PC-3 (cell line): ENCODE measurements around the gene SOX5. TPM values are rescaled to one million over a fixed set of nuclear protein-coding genes. Genes with fewer than 3 reads are reported as not detected.

ENCODE experiments used
- ATAC-seq: fragments of 200-7000 bp; cut with Tn5 transposase; 2 replicates; pipeline ENCODE4 v1.9.1; 2020; ENCODE audit warnings: mild to moderate bottlenecking, moderate library complexity
- BruUV-seq: library from RNA; stranded (reverse); fragments of 400-500 nt; replicated peaks from 2 replicates; lab custom pipeline; 2021; lab: Mats Ljungman, UMichigan
- CTCF ChIA-PET: fragments of 300-600 bp; sonication (Branson Sonifier 250); formaldehyde crosslinking; loops from one replicate; lab custom pipeline; 2022; ENCODE audit warnings: antibody characterized with exemption; lab: Charles Lee
- POLR2A ChIA-PET: fragments of 300-600 bp; sonication (Branson Sonifier 250); formaldehyde crosslinking; loops from one replicate; lab custom pipeline; 2022; ENCODE audit warnings: antibody characterized with exemption; ENCODE audit not compliant: unreplicated experiment; lab: Charles Lee
- DNase-seq: peaks from one replicate; pipeline ENCODE4 v3.0.0-alpha.2; 2015
- H2AFZ ChIP-seq: fragments of 300-600 bp; sonication (generic); 2 replicates; pipeline ENCODE4 v1.6.0; 2016; ENCODE audit warnings: antibody characterized with exemption, low read length
- H3F3A ChIP-seq: fragments of 300-600 bp; sonication (generic); one replicate; pipeline ENCODE4 v1.6.0; 2017; ENCODE audit warnings: antibody characterized with exemption, low read length, control low read depth, mild to moderate bottlenecking; ENCODE audit not compliant: unreplicated experiment
- H3K27ac ChIP-seq: fragments of 300-600 bp; sonication (generic); 2 replicates; pipeline ENCODE4 v1.5.1; 2016; ENCODE audit warnings: mild to moderate bottlenecking, low read length
- H3K27me3 ChIP-seq: fragments of 300-600 bp; sonication (generic); 2 replicates; pipeline ENCODE4 v1.6.1; 2016; ENCODE audit warnings: low read length, mixed read lengths
- H3K36me3 ChIP-seq: fragments of 300-600 bp; sonication (generic); 2 replicates; pipeline ENCODE4 v1.6.1; 2016; ENCODE audit warnings: low read depth, mixed run types, low read length, mixed read lengths
- H3K4me1 ChIP-seq: fragments of 300-600 bp; sonication (generic); 2 replicates; pipeline ENCODE4 v1.5.1; 2016; ENCODE audit warnings: low read length; ENCODE audit not compliant: insufficient read depth
- H3K4me2 ChIP-seq: fragments of 300-600 bp; sonication (generic); 2 replicates; pipeline ENCODE4 v1.6.0; 2016; ENCODE audit warnings: low read length
- H3K4me3 ChIP-seq: fragments of 300-600 bp; sonication (generic); 2 replicates; pipeline ENCODE4 v1.5.1; 2016; ENCODE audit warnings: mild to moderate bottlenecking, low read length, mixed read lengths
- H3K79me2 ChIP-seq: fragments of 300-600 bp; sonication (generic); 2 replicates; pipeline ENCODE4 v1.6.1; 2017; ENCODE audit warnings: low read length, mixed read lengths
- H3K9ac ChIP-seq: fragments of 300-600 bp; sonication (generic); 2 replicates; pipeline ENCODE4 v1.6.0; 2016; ENCODE audit warnings: mild to moderate bottlenecking, low read length
- H3K9me2 ChIP-seq: fragments of 300-600 bp; sonication (generic); replicated peaks from 2 replicates; pipeline ENCODE4 v1.6.1; 2016; ENCODE audit warnings: mixed run types, low read length, mixed read lengths
- H3K9me3 ChIP-seq: fragments of 300-600 bp; sonication (generic); 2 replicates; pipeline ENCODE4 v1.6.1; 2016; ENCODE audit warnings: low read length, mixed read lengths
- H4K20me1 ChIP-seq: fragments of 300-600 bp; sonication (generic); 2 replicates; pipeline ENCODE4 v1.6.1; 2016; ENCODE audit warnings: low read length, mixed read lengths
- CTCF ChIP-seq: fragments of 300-600 bp; sonication (generic); conservative IDR thresholded peaks from 2 replicates; pipeline ENCODE4 v1.5.1; 2017; ENCODE audit warnings: antibody characterized with exemption, low read depth, mild to moderate bottlenecking, low read length
- EZH2 ChIP-seq: fragments of 300-600 bp; sonication (generic); IDR thresholded peaks from one replicate; pipeline ENCODE4 v1.6.1; 2017; ENCODE audit warnings: antibody characterized with exemption, mild to moderate bottlenecking, low read length; ENCODE audit not compliant: unreplicated experiment
- EZH2phosphoT487 ChIP-seq: fragments of 300-600 bp; sonication (generic); IDR thresholded peaks from 2 replicates; pipeline ENCODE4 v1.6.1; 2018; ENCODE audit warnings: mild to moderate bottlenecking, antibody characterized with exemption, low read length, borderline replicate concordance
- intact Hi-C: fragments of 100-400 bp; cut with micrococcal nuclease; formaldehyde crosslinking; loops from 2 replicates; pipeline ENCODE4 v1.9.0; 2023
- total RNA-seq: library from RNA; depleted of rRNA; stranded (reverse); fragments of >200 nt; gene quantifications from 2 replicates; pipeline ENCODE4 v1.2.3, GENCODE V29; 2014

Gene SOX5
- total RNA-seq, 1 experiment from 2014 or later, result not detected

- Histone ChIP-seq H3K27me3 (peaks cover 6% of the 10 kb centered on the region; the same call in 1 of the 2 replicates), H4K20me1 (no peaks in the 10 kb centered on the region), H3K4me3 (no peak overlapping the region), H3F3A (no peaks in the 10 kb centered on the region), H3K9me3 (no peaks in the 10 kb centered on the region), H3K4me2 (no peak overlapping the region), H3K36me3 (no peaks in the 10 kb centered on the region), H3K27ac (no peak overlapping the region), H2AFZ (no peak overlapping the region), H3K4me1 (no peaks in the 10 kb centered on the region), H3K9ac (no peak overlapping the region), H3K79me2 (no peaks in the 10 kb centered on the region), H3K9me2 (no peaks in the 10 kb centered on the region)
- no peak for DNase-seq
- ChIA-PET POLR2A (no interaction called here), CTCF (no interaction called here)
- BruUV-seq, result no TSS peak
- no peak for ATAC-seq
- no peak for TF ChIP-seq EZH2phosphoT487
- no peak for TF ChIP-seq CTCF
- TF ChIP-seq EZH2, result no peak
- intact Hi-C loops, result no loop called here
These were observed 168.4 kb downstream of the SOX5 start for GRCh38 chr12:23781118-23781517.

- POLR2A ChIA-PET, result no interaction called here
- TF ChIP-seq EZH2phosphoT487 (no peak), EZH2 (no peak), CTCF (no peak)
- CTCF ChIA-PET, result no interaction called here
- ATAC-seq (no peak), DNase-seq (no peak)
- H3K9me2 ChIP-seq, result no peaks in the 10 kb centered on the region
- H2AFZ ChIP-seq, result no peak overlapping the region
- no peak overlapping the region for H3K9ac ChIP-seq
- H3K27ac ChIP-seq, result no peak overlapping the region
- H3K27me3 ChIP-seq, result no peaks in the 10 kb centered on the region
- no peaks in the 10 kb centered on the region for H3K9me3 ChIP-seq
- H4K20me1 ChIP-seq, result no peaks in the 10 kb centered on the region
- H3K4me2 ChIP-seq, result no peak overlapping the region
- no peaks in the 10 kb centered on the region for H3F3A ChIP-seq
- BruUV-seq, result no TSS peak
- no peaks in the 10 kb centered on the region for H3K36me3 ChIP-seq
- no peaks in the 10 kb centered on the region for H3K4me1 ChIP-seq
- H3K4me3 ChIP-seq, result no peak overlapping the region
- intact Hi-C loops, result no loop called here
- no peaks in the 10 kb centered on the region for H3K79me2 ChIP-seq
These were observed 174.3 kb downstream of the SOX5 start for GRCh38 chr12:23775208-23775607.

- H3K4me1 ChIP-seq, result no peaks in the 10 kb centered on the region
- no peaks in the 10 kb centered on the region for H3K36me3 ChIP-seq
- H3K9ac ChIP-seq, result no peak overlapping the region
- no peaks in the 10 kb centered on the region for H3K9me3 ChIP-seq
- POLR2A ChIA-PET, result no interaction called here
- no peak overlapping the region for H3K4me2 ChIP-seq
- BruUV-seq, result no TSS peak
- H2AFZ ChIP-seq, result no peak overlapping the region
- CTCF ChIA-PET, result no interaction called here
- no peaks in the 10 kb centered on the region for H3K27me3 ChIP-seq
- no peaks in the 10 kb centered on the region for H3K9me2 ChIP-seq
- no peaks in the 10 kb centered on the region for H3F3A ChIP-seq
- H3K79me2 ChIP-seq, result no peaks in the 10 kb centered on the region
- no peak for TF ChIP-seq EZH2phosphoT487
- no peak for TF ChIP-seq EZH2
- no peak for TF ChIP-seq CTCF
- no peak for DNase-seq
- intact Hi-C loops, result no loop called here
- no peak overlapping the region for H3K27ac ChIP-seq
- H4K20me1 ChIP-seq, result no peaks in the 10 kb centered on the region
- no peak overlapping the region for H3K4me3 ChIP-seq
- ATAC-seq, result no peak
These were observed 178.1 kb downstream of the SOX5 start for GRCh38 chr12:23771240-23771949.
